Endothelial cell of umbilical vein (primary cell): ENCODE results near the gene DLGAP4. TPM values are rescaled to one million over a fixed set of nuclear protein-coding genes. Genes with fewer than 3 reads are reported as not detected.

ENCODE experiments used
- BruUV-seq: library from RNA; stranded (reverse); fragments of 400-500 nt; replicated peaks from 2 replicates; lab custom pipeline; 2021; lab: Mats Ljungman, UMichigan
- CTCF ChIA-PET: fragments of 300-600, 350-600 bp; sonication (Branson Sonifier 250); formaldehyde crosslinking; loops from one replicate; lab custom pipeline; 2021; ENCODE audit warnings: antibody characterized with exemption, inconsistent platforms; lab: Charles Lee
- POLR2A ChIA-PET: fragments of 300-600, 350-600 bp; sonication (Branson Sonifier 250); formaldehyde crosslinking; loops from one replicate; lab custom pipeline; 2021; ENCODE audit warnings: antibody characterized with exemption, inconsistent platforms; lab: Charles Lee
- DNase-seq: peaks from one replicate; pipeline ENCODE4 v3.0.0-alpha.2; 2011; ENCODE audit warnings: low read depth, low spot score
- FAIRE-seq: peaks from 2 replicates; lab custom pipeline; 2011; peaks lifted over from hg19 to GRCh38; lab: Jason Lieb, UNC
- H2AFZ ChIP-seq: 2 replicates; pipeline ENCODE4 v1.6.0; 2012; ENCODE audit warnings: low read depth, low read length, control low read depth, inconsistent platforms
- H3K27ac ChIP-seq: 2 replicates; pipeline ENCODE4 v1.5.1; 2011; ENCODE audit warnings: low read depth, mild to moderate bottlenecking, control low read depth, low read length, moderate library complexity; ENCODE audit not compliant: insufficient read depth
- H3K27me3 ChIP-seq, 2 experiments: 2 replicates each; pipeline versions ENCODE4 v1.6.0 to v1.6.1; 2011; ENCODE audit warnings: low read length in 2 of 2, mixed read lengths in 1 of 2; ENCODE audit not compliant: control insufficient read depth in 2 of 2, insufficient read depth in 2 of 2
- H3K36me3 ChIP-seq, 2 experiments: 2 replicates in 1 of 2; 3 replicates in 1 of 2; pipeline ENCODE4 v1.5.1; 2011; ENCODE audit warnings: low read length in 2 of 2, mild to moderate bottlenecking in 1 of 2, moderate library complexity in 1 of 2; ENCODE audit not compliant: control insufficient read depth in 2 of 2, insufficient read depth in 2 of 2; ENCODE audit errors: extremely low read depth in 1 of 2
- H3K4me1 ChIP-seq: 3 replicates; pipeline ENCODE4 v1.5.1; 2011; ENCODE audit warnings: mild to moderate bottlenecking, low read length; ENCODE audit not compliant: control insufficient read depth, insufficient read depth; ENCODE audit errors: extremely low read depth
- H3K4me2 ChIP-seq: 2 replicates; pipeline ENCODE4 v1.6.1; 2011; ENCODE audit warnings: low read length, control low read depth, mixed read lengths; ENCODE audit not compliant: insufficient read depth
- H3K4me3 ChIP-seq, 3 experiments: fragments of 200-600 bp in 1 of 3; sonication (generic), shearing (Covaris generic) in 1 of 3; replicated peaks in 1 of 3; 2 replicates each; pipeline ENCODE4 v1.5.1; 2011 to 2016; ENCODE audit warnings: control low read depth in 3 of 3, low read length in 3 of 3, mild to moderate bottlenecking in 2 of 3, inconsistent platforms in 1 of 3, low read depth in 1 of 3, moderate library complexity in 1 of 3; ENCODE audit not compliant: insufficient read depth in 1 of 3
- H3K79me2 ChIP-seq: 2 replicates; pipeline ENCODE4 v1.6.0; 2012; ENCODE audit warnings: low read length, inconsistent platforms; ENCODE audit not compliant: control insufficient read depth, insufficient read depth
- H3K9ac ChIP-seq: replicated peaks from 2 replicates; pipeline ENCODE3; 2011; ENCODE audit warnings: low read length, control low read depth; ENCODE audit not compliant: insufficient read depth; ENCODE audit errors: extremely low read depth
- H3K9me1 ChIP-seq: replicated peaks from 3 replicates; pipeline ENCODE4 v1.6.0; 2011; ENCODE audit warnings: mild to moderate bottlenecking, low read length; ENCODE audit not compliant: control insufficient read depth, insufficient read depth; ENCODE audit errors: extremely low read depth
- H3K9me3 ChIP-seq: replicated peaks from 2 replicates; pipeline ENCODE4 v1.5.1; 2012; ENCODE audit warnings: low read length, inconsistent platforms; ENCODE audit not compliant: control insufficient read depth, insufficient read depth
- H4K20me1 ChIP-seq: replicated peaks from 2 replicates; pipeline ENCODE3; 2011; ENCODE audit warnings: mild to moderate bottlenecking, low read length; ENCODE audit not compliant: control insufficient read depth, insufficient read depth; ENCODE audit errors: extremely low read depth
- CTCF ChIP-seq, 2 donors: IDR thresholded peaks; 1 replicate in 1 of 2; 2 replicates in 1 of 2; pipeline ENCODE4 v1.5.1; 2011; ENCODE audit warnings: low read length in 2 of 2, mild to moderate bottlenecking in 2 of 2, moderate library complexity in 2 of 2, control low read depth in 1 of 2, inconsistent platforms in 1 of 2, low read depth in 1 of 2; ENCODE audit not compliant: insufficient read depth in 1 of 2; ENCODE audit errors: extremely low read depth in 1 of 2
- EZH2 ChIP-seq: IDR thresholded peaks from 2 replicates; pipeline ENCODE4 v1.6.1; 2012; ENCODE audit warnings: borderline replicate concordance, low read depth, mild to moderate bottlenecking, moderate library complexity, low read length, inconsistent platforms; ENCODE audit not compliant: severe bottlenecking
- FOS ChIP-seq: IDR thresholded peaks from 2 replicates; pipeline ENCODE4 v1.6.1; 2011; ENCODE audit warnings: mild to moderate bottlenecking, low read length, moderate library complexity, borderline replicate concordance; ENCODE audit not compliant: insufficient read depth
- GATA2 ChIP-seq: IDR thresholded peaks from 2 replicates; pipeline ENCODE4 v1.7.0; 2011; ENCODE audit warnings: low read depth, mild to moderate bottlenecking, moderate library complexity, mixed read lengths, low read length; ENCODE audit not compliant: insufficient read length, insufficient read depth
- JUN ChIP-seq: IDR thresholded peaks from 2 replicates; pipeline ENCODE4 v1.6.1; 2011; ENCODE audit warnings: borderline replicate concordance, low read depth; ENCODE audit not compliant: insufficient read length, insufficient read depth
- MAX ChIP-seq: IDR thresholded peaks from 2 replicates; pipeline ENCODE4 v1.6.1; 2011; ENCODE audit not compliant: insufficient read depth, insufficient read length
- MYC ChIP-seq: IDR thresholded peaks from one replicate; pipeline ENCODE4 v1.6.1; 2011; ENCODE audit warnings: mild to moderate bottlenecking, low read depth, low read length
- POLR2A ChIP-seq: IDR thresholded peaks from 2 replicates; pipeline ENCODE4 v1.6.1; 2012; ENCODE audit warnings: low read depth, mild to moderate bottlenecking, control low read depth, low read length
- POLR2AphosphoS5 ChIP-seq: IDR thresholded peaks from 2 replicates; pipeline ENCODE4 v1.6.1; 2012; ENCODE audit warnings: low read depth, mild to moderate bottlenecking, control low read depth, low read length, moderate library complexity; ENCODE audit not compliant: insufficient read depth
- dilution Hi-C: fragments of 300-500 bp; cut with MboI; formaldehyde crosslinking; loops from one replicate; pipeline ENCODE4 v1.15.0; 2019; ENCODE audit warnings: low sequenced_read_pairs; ENCODE audit not compliant: extremely low pct_ligation_motif_present
- intact Hi-C: fragments of 100-400 bp; cut with micrococcal nuclease; formaldehyde crosslinking; loops from one replicate; pipeline ENCODE4 v1.10.0; 2022
- polyA plus RNA-seq, 4 experiments: library from polyadenylated mRNA; depleted of rRNA in 3 of 4; stranded (reverse) in 3 of 4; unstranded in 1 of 4; fragments of >200 nt; gene quantifications; 2 replicates each; pipeline versions ENCODE4 v1.2.1 to v1.2.3, GENCODE V29; 2011 to 2012; ENCODE audit warnings: missing spikeins in 1 of 4
- total RNA-seq: library from RNA; stranded (reverse); gene quantifications from 2 replicates; pipeline ENCODE4 v1.2.3, GENCODE V29; 2021

The DLGAP4 gene
- total and polyA plus RNA-seq, 2 donors (not counting 3 experiments of a cell fraction or from before 2014, with no cell fraction given): 57.5 to 125 TPM

- BruUV-seq: no TSS peak
- no peaks in the 10 kb centered on the region for H3K36me3 ChIP-seq
- FAIRE-seq (no peak), DNase-seq (no peak)
- no peaks in the 10 kb centered on the region for H3K4me1 ChIP-seq
- TF ChIP-seq MYC (no peak), EZH2 (no peak), CTCF (IDR thresholded peaks at IDR 0.05; ENCODE audit: extremely low read depth in 1 of 2, insufficient read depth in 1 of 2, low read depth in 1 of 2, low read length in 2 of 2) (no peak), JUN (no peak), GATA2 (no peak)
- no peak overlapping the region for H2AFZ ChIP-seq
- intact Hi-C loops: no loop called here
- no peak overlapping the region for H3K27ac ChIP-seq
- dilution Hi-C loops: no loop called here
- no peaks in the 10 kb centered on the region for H3K9me1 ChIP-seq
- H4K20me1 ChIP-seq: no peaks in the 10 kb centered on the region
- H3K79me2 ChIP-seq: no peaks in the 10 kb centered on the region
- no peaks in the 10 kb centered on the region for H3K9me3 ChIP-seq
- H3K9ac ChIP-seq: no peak overlapping the region
- H3K4me3 ChIP-seq: no peak overlapping the region
- ChIA-PET POLR2A (no interaction called here), CTCF (no interaction called here)
- H3K4me2 ChIP-seq: no peak overlapping the region
- peaks cover 14 to 16% of the 10 kb centered on the region in 2 experiments for H3K27me3 ChIP-seq
Measured at GRCh38 chr20:36298061-36298460, 8.1 kb upstream of the DLGAP4 start.

- Histone ChIP-seq H3K9me3 (no peaks in the 10 kb centered on the region), H3K36me3 (no peaks in the 10 kb centered on the region), H3K4me1 (peaks cover 5% of the 10 kb centered on the region), H4K20me1 (no peaks in the 10 kb centered on the region), H3K9ac (no peak overlapping the region), H3K79me2 (no peaks in the 10 kb centered on the region), H3K4me2 (no peak overlapping the region), H3K27me3 (peaks cover 19 to 22% of the 10 kb centered on the region in 2 experiments), H3K9me1 (no peaks in the 10 kb centered on the region), H3K4me3 (no peak overlapping the region), H3K27ac (no peak overlapping the region), H2AFZ (no peak overlapping the region)
- FAIRE-seq (no peak), DNase-seq (no peak)
- BruUV-seq: no TSS peak
- intact Hi-C loops: no loop called here
- TF ChIP-seq CTCF (IDR thresholded peaks at IDR 0.05; ENCODE audit: extremely low read depth in 1 of 2, insufficient read depth in 1 of 2, low read depth in 1 of 2, low read length in 2 of 2) (no peak), MAX (no peak), MYC (no peak), POLR2AphosphoS5 (no peak), POLR2A (no peak), FOS (no peak), EZH2 (no peak), JUN (no peak), GATA2 (no peak)
- ChIA-PET POLR2A (no interaction called here), CTCF (no interaction called here)
- dilution Hi-C loops: no loop called here
Measured at GRCh38 chr20:36298795-36299339, 7.3 kb upstream of the DLGAP4 start.
